Smooth muscle cell (in vitro differentiated cells): Measurements from ENCODE around the gene GNAQ. TPM values are rescaled to one million over a fixed set of nuclear protein-coding genes. Genes with fewer than 3 reads are reported as not detected.

Source experiments
- DNase-seq: peaks from one replicate; lab custom pipeline; 2025; ENCODE audit not compliant: unreplicated experiment; lab: John Stamatoyannopoulos, UW
- H2AFZ ChIP-seq: fragments of 200-600 bp; sonication (generic); 2 replicates; pipeline ENCODE4 v1.6.0; 2016; ENCODE audit warnings: antibody characterized with exemption, low read depth, mild to moderate bottlenecking
- H3F3A ChIP-seq: fragments of 200-600 bp; sonication (generic); 2 replicates; pipeline ENCODE4 v1.6.0; 2017; ENCODE audit warnings: antibody characterized with exemption, low read depth
- H3K27ac ChIP-seq: fragments of 200-600 bp; sonication (generic); 2 replicates; pipeline ENCODE4 v1.5.1; 2016; ENCODE audit warnings: low read depth, mild to moderate bottlenecking
- H3K27me3 ChIP-seq: fragments of 200-600 bp; sonication (generic); 2 replicates; pipeline ENCODE4 v1.6.1; 2016; ENCODE audit warnings: low read depth, mild to moderate bottlenecking
- H3K36me3 ChIP-seq: fragments of 200-600 bp; sonication (generic); 2 replicates; pipeline ENCODE4 v1.5.1; 2016; ENCODE audit warnings: low read depth
- H3K4me1 ChIP-seq: fragments of 200-600 bp; sonication (generic); 2 replicates; pipeline ENCODE4 v1.5.1; 2016; ENCODE audit warnings: low read depth
- H3K4me2 ChIP-seq: fragments of 200-600 bp; sonication (generic); 2 replicates; pipeline ENCODE4 v1.6.0; 2016; ENCODE audit warnings: mild to moderate bottlenecking
- H3K4me3 ChIP-seq: fragments of 200-600 bp; sonication (generic); 2 replicates; pipeline ENCODE4 v1.5.1; 2016; ENCODE audit warnings: mild to moderate bottlenecking
- H3K79me2 ChIP-seq: fragments of 200-600 bp; sonication (generic); 2 replicates; pipeline ENCODE4 v1.6.0; 2016; ENCODE audit warnings: low read depth, mild to moderate bottlenecking
- H3K9ac ChIP-seq: fragments of 200-600 bp; sonication (generic); 2 replicates; pipeline ENCODE4 v1.6.0; 2016; ENCODE audit warnings: low read depth
- H3K9me3 ChIP-seq: fragments of 200-600 bp; sonication (generic); replicated peaks from 2 replicates; pipeline ENCODE4 v1.5.1; 2016; ENCODE audit warnings: low read depth
- H4K20me1 ChIP-seq: fragments of 200-600 bp; sonication (generic); 2 replicates; pipeline ENCODE4 v1.6.0; 2016; ENCODE audit warnings: low read depth
- WGBS: methylation state at CpG from one replicate; pipeline ENCODE4 v1.1.7; 2016; ENCODE audit warnings: low lambda C conversion rate; 5-methylcytosine and 5-hydroxymethylcytosine counted together
- polyA plus RNA-seq: library from polyadenylated mRNA; unstranded; fragments of >200 nt; fragmentation: Nextera tagmentation; extraction: Ambion mirVana; gene quantifications from 2 replicates; pipeline ENCODE4 v1.2.1, GENCODE V29; 2016
- total RNA-seq: library from RNA; depleted of rRNA; stranded (reverse); fragments of >200 nt; gene quantifications from 2 replicates; pipeline ENCODE4 v1.2.3, GENCODE V29; 2014
- TF ChIP-seq, protein P1 (sequence below): fragments of 200-600 bp; sonication (generic); IDR thresholded peaks from 2 replicates; pipeline ENCODE4 v1.5.1; 2017; ENCODE audit warnings: borderline replicate concordance, mild to moderate bottlenecking, antibody characterized with exemption; ENCODE audit not compliant: insufficient read depth, poor library complexity, severe bottlenecking

GNAQ gene
- total and polyA plus RNA-seq, 2 experiments from 2014 or later: 12.5 to 41.4 TPM

DNA sequence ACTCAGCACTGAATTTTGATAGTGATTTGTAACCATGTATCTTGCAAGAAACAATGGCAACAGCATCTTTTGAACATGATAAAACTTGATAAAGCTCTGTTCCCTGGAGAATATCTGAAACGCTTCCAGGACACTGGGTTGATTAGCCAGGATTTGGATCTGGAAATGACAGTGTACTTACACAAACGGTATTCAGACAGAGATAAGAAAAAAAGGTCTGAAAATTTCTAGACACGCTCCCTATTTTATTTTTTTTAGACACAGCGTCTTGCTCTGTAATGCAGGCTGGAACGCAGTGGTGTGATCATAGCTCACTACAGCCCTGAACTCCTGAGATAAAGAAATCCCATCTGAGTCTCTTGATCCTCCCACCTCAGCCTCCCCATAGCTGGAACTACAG, 109.0 kb downstream of the GNAQ start:
- Histone ChIP-seq H3K27me3 (no peaks in the 10 kb centered on the region), H3K4me3 (no peak overlapping the region), H3K4me1 (peaks cover 12% of the 10 kb centered on the region), H3F3A (peaks cover 4% of the 10 kb centered on the region), H4K20me1 (peaks cover 69% of the 10 kb centered on the region), H3K4me2 (peak overlapping the region; percentile 28), H3K36me3 (no peaks in the 10 kb centered on the region), H2AFZ (no peak overlapping the region), H3K9ac (no peak overlapping the region), H3K27ac (no peak overlapping the region), H3K9me3 (no peaks in the 10 kb centered on the region), H3K79me2 (peaks cover 42% of the 10 kb centered on the region)
- WGBS: 37% methylated on average over 5 of the region's 5 CpGs
- TF ChIP-seq, protein P1, sequence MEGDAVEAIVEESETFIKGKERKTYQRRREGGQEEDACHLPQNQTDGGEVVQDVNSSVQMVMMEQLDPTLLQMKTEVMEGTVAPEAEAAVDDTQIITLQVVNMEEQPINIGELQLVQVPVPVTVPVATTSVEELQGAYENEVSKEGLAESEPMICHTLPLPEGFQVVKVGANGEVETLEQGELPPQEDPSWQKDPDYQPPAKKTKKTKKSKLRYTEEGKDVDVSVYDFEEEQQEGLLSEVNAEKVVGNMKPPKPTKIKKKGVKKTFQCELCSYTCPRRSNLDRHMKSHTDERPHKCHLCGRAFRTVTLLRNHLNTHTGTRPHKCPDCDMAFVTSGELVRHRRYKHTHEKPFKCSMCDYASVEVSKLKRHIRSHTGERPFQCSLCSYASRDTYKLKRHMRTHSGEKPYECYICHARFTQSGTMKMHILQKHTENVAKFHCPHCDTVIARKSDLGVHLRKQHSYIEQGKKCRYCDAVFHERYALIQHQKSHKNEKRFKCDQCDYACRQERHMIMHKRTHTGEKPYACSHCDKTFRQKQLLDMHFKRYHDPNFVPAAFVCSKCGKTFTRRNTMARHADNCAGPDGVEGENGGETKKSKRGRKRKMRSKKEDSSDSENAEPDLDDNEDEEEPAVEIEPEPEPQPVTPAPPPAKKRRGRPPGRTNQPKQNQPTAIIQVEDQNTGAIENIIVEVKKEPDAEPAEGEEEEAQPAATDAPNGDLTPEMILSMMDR: no peak
- no peak for DNase-seq

DNA sequence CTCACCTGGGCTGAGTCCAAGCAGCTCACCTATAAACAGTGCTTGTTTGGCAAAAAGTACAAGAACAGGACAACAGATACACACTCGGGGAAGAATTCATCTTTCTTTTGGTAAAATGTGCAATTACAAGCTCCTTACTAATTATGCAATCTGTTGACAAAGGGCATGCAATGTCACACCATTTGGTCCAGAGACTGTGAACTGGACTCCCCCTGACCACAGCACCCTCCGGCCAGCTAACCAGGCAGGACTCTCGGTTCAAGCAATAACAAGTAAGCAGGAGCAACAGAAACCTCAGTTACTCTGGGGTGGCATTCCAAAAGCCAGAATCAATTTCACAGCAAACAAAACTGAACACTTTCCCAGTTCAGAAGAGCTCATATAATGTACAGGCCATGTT, 113.8 kb downstream of the GNAQ start:
- Histone ChIP-seq H3K4me3 (no peak overlapping the region), H3K27me3 (no peaks in the 10 kb centered on the region), H3K4me1 (peaks cover 16% of the 10 kb centered on the region), H4K20me1 (peaks cover 71% of the 10 kb centered on the region), H3K9ac (no peak overlapping the region), H3K79me2 (peaks cover 21% of the 10 kb centered on the region), H3K9me3 (no peaks in the 10 kb centered on the region), H3K4me2 (no peak overlapping the region), H3K27ac (no peak overlapping the region), H3K36me3 (no peaks in the 10 kb centered on the region), H2AFZ (no peak overlapping the region), H3F3A (no peaks in the 10 kb centered on the region)
- TF ChIP-seq, protein P1: no peak
- DNase-seq: no peak
- 84% methylated on average over 3 of the region's 3 CpGs for WGBS

DNA sequence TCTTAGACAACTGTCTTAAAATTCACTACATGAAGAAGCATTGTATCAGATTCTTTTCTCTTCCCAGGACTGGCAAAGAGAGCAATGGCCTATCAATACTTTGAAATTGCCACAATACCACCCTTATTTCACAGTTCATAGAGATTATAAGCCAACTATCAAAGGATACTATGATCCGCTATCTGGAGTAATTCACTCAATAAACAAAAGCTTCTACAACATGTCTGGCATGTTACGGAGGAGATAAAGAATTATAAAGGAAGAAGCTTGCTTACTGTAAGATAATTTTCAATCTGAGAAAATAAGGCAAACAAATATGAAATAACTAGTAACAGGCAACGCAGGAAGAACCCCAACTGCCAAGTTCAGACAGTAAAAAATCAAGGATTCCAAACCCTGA, 114.8 kb downstream of the GNAQ start:
- Histone ChIP-seq H3K9ac (no peak overlapping the region), H3F3A (no peaks in the 10 kb centered on the region), H2AFZ (no peak overlapping the region), H3K4me2 (no peak overlapping the region), H3K27me3 (no peaks in the 10 kb centered on the region), H4K20me1 (peaks cover 71% of the 10 kb centered on the region), H3K4me3 (no peak overlapping the region), H3K4me1 (peaks cover 23% of the 10 kb centered on the region), H3K36me3 (no peaks in the 10 kb centered on the region), H3K27ac (no peak overlapping the region), H3K79me2 (peaks cover 28% of the 10 kb centered on the region), H3K9me3 (no peaks in the 10 kb centered on the region)
- TF ChIP-seq, protein P1: no peak
- no peak for DNase-seq
- WGBS: 89% methylated on average over 3 of the region's 3 CpGs

DNA sequence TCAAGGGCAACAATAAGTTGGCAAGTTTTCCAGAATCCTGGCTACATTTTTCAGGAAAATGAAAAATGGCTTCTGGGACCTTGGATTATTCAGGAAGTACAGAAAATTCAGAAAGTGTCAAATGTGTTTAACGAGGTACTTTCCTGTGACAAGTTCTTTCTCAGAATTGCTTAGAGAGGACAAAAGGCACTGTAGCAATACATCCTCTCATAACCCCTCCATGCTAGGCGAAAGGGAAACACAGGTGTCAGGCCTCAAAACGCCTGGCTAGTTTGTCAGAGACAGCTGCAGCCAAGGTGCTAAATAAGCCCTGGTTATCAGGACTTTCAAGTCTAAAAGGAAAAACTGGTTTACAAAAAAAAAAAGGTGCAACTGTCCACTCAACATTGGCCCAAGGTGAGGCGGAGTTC, 115.2 kb downstream of the GNAQ start:
- no peak for DNase-seq
- H3K9me3 ChIP-seq: no peaks in the 10 kb centered on the region
- no peak overlapping the region for H2AFZ ChIP-seq
- TF ChIP-seq, protein P1: no peak
- H3K4me1 ChIP-seq: peaks cover 23% of the 10 kb centered on the region
- 91% methylated on average over 4 of the region's 4 CpGs for WGBS
- H3F3A ChIP-seq: no peaks in the 10 kb centered on the region
- H3K9ac ChIP-seq: no peak overlapping the region
- H3K4me2 ChIP-seq: no peak overlapping the region
- no peak overlapping the region for H3K27ac ChIP-seq
- no peak overlapping the region for H3K4me3 ChIP-seq
- H3K79me2 ChIP-seq: peaks cover 32% of the 10 kb centered on the region
- no peaks in the 10 kb centered on the region for H3K27me3 ChIP-seq
- H4K20me1 ChIP-seq: peaks cover 73% of the 10 kb centered on the region
- no peaks in the 10 kb centered on the region for H3K36me3 ChIP-seq
